Measurements from ENCODE around the gene NTN5.

The NTN5 gene

DNA sequence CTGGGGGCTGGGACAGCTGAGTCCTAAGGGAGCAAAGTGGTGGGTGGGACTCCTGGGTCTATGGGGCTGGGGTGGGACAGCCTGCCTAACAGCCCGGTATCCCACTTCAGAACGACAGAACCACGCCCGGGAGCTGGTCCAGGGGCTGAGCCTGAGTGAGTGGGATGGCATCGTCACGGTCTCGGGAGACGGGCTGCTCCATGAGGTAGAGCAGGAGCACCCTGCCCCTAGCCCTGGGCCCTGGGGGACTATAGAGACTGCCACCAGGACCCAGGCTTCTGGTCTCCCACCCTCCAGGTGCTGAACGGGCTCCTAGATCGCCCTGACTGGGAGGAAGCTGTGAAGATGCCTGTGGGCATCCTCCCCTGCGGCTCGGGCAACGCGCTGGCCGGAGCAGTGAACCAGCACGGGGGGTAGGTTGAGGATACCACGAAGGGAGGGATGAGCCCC is 44.9 kb downstream of the NTN5 start:
- DNase-seq: no peak

DNA sequence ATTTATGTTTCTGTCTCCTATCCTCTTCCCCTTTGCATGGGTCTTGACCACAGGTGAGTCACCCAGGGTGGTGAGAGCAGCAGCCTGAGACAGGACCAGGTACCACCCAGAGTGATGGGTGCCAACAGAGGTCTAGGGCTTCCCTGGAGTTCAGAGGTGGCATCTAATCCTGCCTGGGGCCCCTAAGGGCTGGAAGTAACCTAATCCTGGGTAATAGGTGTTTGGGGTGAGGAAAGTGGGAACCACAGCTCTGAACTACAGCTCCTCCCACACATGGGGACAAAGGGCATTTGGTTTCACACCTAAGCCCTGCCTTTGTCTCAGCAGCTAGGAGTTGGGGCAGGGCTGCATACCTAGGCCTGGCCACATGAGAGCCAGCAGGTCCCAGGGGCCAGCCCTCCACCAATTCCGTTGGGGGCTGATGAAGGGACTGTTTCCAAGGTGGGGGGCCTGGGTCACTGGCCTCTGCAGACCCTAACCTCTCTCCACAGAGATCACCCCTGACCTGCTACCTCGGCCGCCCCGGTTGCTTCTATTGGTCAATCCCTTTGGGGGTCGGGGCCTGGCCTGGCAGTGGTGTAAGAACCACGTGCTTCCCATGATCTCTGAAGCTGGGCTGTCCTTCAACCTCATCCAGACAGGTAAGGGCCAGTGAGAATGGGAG is 45.5 kb downstream of the NTN5 start:
- DNase-seq: no peak

DNA sequence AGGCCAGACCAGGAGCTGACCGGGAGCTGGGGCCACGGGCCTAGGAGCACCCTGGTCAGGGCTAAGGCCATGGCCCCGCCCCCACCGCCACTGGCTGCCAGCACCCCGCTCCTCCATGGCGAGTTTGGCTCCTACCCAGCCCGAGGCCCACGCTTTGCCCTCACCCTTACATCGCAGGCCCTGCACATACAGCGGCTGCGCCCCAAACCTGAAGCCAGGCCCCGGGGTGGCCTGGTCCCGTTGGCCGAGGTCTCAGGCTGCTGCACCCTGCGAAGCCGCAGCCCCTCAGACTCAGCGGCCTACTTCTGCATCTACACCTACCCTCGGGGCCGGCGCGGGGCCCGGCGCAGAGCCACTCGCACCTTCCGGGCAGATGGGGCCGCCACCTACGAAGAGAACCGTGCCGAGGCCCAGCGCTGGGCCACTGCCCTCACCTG is 46.9 kb downstream of the NTN5 start:
- no peak for DNase-seq

DNA sequence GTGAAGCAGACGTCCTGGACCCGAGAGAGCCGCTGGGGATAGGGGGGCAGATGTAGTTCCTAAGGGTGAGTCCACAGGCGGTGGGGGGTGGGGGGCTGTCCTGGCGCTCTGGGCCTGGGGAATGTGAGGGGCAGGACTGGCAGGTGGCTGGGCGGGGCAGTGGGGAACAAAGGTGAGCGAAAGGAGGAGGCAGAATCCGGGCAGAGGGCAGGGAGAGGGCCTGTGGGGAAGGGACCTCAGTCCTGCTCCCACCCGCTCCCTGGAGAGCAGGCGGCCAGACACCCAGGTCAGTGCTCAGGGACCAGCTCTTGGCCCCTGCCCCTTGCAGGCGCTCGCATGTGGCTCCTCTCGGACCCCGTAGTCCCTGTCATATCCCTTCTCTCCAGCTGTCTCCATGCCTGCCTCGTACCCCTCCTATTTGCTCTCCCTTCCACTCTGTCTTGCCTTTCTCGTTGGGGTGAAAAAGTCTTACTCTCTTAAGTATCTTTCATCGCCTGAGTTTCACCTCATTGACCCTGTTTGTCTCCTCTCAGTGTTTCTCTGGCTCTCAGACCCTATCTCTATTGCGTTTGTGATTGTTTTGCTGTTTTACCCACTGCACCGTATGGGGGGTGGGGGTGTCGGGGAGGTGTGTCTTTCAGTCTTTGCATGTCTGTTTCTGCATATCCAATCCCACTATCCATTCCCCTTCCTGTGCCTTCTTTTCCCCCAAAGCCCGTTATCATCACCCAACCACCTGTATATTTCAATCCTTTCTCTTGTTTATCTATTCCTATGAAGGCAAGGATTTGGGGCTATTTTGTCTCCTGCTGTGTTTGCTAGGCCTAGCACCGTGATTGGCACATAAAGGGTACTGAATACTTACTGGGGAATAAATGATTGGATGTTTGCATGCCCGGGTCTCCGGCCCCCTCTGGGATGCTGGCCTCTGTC is 47.8 kb downstream of the NTN5 start:
- no peak for DNase-seq

DNA sequence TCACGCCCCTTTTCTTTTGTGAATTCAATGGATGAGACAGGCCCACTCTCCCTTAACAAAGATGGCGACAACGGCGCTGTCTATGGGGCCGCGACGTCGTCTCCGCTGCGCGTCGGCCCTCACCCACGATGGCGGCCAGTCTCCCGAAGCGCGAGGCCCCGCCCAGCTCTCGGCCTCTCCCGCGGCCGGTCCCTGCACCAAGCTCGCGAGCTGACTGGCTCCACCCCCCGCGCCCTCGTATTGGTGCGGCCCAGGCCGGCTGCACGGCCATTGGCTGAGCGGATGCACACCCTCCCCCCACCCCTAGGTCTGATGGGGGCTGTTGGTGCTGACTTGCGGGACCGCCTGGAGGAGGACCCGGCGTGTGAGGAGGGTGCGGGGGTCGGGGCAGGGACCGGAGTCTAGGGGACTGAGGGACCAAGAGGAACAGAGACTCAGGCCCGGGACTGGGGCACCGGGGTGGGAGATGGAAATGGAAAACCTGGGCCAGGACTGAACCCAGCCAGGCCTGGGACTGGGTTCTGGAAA is 48.7 kb downstream of the NTN5 start:
- DNase-seq: peak; percentile 87

DNA sequence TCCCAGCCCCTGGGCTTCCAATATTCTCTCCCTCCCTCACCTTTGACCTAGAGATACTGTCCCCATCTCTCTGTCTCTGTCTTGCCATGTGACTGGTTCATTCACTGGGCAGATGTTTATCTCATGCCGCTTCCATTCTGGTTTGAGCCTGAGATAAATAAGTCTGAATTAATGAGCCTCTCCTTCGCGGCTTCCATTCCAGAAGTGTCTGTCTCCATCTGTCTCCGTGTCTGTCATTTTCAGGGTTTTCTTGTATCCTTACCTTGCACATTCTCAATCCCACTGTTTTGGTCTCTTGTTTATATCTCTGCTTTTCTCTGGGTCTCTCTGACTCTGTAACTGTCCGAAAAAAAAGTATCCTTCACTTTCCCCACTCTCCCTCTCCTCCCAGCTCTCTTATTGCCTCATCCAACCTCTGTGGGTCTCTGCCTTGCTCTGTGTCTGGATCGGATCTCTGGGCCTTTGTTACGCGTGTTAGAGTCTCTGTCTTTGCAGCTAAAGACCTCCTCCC is 49.2 kb downstream of the NTN5 start:
- no peak for DNase-seq

DNA sequence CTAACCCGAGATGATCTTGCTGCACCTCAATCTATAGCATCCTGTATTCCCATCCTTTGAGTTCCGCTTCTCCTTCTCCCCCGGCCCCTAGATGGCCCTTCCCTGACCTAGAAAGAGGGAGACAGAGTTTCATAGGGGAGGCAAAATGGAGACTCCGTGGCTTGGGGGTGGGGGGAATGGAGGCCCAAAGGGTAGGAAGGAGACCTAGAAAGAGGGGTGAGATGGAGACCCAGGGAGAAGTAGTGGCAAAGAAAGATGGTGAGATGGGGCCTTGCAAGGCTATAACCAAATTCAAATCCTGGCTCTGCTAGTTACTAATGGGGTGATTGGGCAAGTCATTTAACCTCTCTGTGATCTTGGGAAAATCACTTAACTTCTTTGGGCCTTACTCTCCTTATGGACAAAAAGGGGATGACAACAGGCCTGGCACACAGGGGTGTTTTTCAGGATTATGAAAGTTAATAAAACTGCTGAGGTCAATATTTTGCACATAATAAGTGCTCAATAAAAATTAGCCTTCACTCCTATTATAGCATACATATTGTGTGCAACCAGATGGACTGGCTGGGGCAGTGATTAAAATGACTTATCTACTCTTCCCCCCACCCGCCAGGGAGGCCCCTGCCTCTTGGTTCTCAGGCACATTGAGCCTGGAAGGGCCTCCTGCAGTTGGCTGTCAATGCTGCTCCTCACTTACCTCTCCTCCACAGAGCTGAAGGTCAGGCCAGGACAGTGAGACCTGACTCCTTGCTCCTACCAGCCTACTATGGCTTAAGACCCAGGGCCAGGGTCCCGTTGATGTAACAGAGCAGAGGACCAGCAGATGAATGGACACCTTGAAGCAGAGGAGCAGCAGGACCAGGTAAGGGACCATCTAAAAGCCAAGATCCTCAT is 52.9 kb downstream of the NTN5 start:
- no peak for DNase-seq

DNA sequence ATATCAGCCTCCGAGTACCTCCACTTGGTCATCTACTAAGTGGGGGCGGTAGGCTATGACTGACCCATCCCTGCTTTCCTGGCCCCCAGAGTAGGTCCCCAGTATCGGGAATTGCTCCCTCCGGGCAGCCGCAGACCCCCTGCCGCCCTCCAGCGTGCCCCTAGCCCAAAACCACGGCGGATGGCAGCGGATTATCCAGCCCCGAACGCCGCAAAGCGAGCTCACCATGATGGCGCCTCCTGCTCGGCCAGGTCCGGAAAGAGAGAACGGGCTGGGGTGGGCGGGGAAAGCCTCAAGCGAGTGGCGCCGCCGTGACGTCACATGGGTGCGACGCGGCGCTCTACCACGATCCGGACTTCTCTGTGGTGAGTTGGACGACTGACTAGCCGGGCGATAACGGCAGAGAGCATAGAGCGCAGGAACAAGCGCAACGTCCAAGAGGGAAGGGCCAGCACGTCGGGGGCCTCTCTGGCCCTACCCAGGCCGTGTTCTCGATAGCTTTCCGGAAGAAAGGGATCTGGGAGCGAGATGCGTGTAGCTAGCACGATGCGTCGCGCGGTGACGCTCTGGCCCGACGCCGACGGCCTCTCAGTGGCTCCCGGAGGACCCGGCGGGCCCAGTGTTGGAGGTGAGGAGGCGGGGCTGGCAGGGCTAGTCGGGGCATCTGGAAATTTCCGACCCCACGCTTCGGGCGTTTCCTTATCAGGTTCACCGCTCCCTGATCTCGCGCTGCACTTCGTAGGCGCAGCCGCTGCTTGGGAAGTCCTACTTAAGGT is 53.7 kb downstream of the NTN5 start, which contains the start of the genes RPL18 and SPHK2:
TSS of gene RPL18 (minus strand) at position 263 of the 776 bp plus-strand sequence. CDS start at position 228, 35 bp downstream.
TSS of gene SPHK2 (plus strand) at position 591 of the 776 bp plus-strand sequence. CDS start 1,009 bp downstream, outside the sequence.
- DNase-seq: peak; percentile 97

DNA sequence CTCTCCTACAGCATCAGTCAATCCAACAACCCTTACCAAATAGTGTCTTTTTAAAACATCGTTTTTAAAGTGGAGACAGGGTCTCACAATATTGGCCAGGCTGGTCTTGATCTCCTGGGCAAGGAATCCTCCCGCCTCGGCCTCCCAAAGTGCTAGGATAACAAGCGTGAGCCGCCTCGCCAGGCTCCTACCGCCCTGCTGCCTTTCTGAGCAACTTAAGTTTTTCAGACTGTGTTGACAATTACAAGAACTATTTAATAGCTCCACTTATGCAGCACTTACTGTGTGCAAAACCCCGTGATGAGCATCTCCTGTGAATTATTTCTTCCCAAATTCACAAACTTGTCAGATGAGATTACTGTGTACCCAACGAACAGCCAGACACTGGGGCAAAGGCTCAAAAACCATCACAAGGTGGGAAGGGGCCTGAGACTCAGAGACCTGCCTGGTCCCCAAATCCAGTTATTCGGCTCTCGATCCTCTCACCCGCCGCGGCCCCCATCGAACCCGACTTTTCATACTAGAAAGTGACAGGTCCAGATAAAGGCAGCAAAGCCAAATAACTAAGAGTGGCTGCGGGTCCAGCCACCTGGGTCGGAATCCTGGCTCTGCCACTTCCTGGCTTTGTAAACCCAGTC is 54.4 kb downstream of the NTN5 start:
- no peak for DNase-seq

DNA sequence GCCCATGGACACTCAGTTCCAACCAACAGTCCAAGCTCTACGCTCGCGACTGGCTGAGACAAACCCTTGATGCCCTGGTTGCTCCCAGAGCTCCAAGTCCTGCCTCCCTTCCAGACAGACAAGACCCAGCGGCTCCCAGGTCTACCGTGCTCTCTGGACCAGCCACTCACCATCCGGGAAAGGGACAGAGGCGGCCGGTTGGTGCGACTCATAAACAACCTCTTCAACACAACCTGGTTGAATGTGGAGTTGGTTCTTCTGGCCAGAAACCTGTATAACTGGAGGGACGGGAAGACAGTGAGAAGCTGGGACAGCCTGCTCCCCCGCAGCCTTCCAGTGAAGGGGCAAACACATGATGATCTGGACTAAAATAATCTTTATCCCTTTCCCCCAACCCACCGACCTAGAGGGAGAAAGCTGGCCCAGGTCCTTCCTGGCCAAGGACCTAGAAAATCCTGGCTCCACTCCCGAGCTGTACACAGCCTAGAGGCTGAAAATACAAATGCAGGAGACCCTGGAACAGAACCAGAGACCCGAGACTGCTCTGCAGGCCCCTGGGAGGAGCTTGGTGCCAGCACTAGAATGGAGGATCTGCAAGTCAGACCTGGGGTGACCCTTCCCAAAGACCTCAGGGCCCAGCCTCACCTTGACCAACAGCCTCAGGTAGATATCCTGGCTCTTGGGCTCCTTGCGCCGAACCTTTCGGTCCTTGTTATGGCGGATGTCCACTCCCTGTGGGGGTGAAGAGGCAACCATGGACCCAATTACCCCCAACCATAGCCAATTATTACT is 55.5 kb downstream of the NTN5 start:
- no peak for DNase-seq

DNA sequence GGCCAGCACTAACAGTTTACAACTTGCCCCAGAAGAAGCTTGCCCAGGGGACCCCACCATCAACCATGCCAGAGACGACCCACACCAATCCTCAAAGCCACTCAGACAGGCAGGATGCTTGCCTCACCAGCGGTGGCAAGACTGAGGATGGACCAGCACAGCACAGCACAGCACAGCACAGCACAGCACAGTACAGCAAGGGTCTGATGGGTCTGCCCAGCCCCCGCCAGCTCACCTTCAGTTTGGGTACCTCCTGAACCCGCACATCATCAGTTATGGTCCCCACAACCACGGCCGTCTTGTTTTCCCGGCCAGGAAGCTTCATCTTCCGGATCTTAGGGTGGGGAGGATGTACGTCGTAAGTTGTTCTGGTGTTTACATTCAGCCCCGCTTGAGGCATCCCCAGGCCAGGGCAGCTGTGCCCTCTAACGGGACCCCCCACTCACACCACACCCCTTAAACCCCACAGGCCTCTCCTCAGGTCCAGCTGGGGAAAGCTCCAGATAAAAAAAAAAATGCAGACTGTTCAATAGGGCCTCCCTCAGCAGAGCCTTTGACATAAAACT is 56.2 kb downstream of the NTN5 start:
- DNase-seq: no peak

DNA sequence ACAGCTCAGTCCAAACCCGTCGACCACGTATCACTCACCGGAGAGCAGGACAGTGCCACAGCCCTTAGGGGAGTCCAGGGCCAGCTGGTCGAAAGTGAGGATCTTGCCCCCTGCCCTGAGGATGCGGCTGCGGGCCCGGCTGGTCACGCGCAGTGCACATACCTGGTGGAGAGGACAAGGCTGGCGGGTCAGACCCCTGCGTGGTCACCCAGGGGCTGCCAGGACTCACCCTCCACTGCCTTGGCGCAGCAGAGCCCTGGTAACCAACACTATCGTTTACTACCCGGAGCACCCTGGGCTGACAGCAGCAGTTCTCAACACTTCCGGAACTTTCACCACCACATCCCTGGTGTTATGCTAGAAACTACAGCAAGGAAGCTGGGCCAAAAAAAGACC is 56.8 kb downstream of the NTN5 start:
- no peak for DNase-seq

DNA sequence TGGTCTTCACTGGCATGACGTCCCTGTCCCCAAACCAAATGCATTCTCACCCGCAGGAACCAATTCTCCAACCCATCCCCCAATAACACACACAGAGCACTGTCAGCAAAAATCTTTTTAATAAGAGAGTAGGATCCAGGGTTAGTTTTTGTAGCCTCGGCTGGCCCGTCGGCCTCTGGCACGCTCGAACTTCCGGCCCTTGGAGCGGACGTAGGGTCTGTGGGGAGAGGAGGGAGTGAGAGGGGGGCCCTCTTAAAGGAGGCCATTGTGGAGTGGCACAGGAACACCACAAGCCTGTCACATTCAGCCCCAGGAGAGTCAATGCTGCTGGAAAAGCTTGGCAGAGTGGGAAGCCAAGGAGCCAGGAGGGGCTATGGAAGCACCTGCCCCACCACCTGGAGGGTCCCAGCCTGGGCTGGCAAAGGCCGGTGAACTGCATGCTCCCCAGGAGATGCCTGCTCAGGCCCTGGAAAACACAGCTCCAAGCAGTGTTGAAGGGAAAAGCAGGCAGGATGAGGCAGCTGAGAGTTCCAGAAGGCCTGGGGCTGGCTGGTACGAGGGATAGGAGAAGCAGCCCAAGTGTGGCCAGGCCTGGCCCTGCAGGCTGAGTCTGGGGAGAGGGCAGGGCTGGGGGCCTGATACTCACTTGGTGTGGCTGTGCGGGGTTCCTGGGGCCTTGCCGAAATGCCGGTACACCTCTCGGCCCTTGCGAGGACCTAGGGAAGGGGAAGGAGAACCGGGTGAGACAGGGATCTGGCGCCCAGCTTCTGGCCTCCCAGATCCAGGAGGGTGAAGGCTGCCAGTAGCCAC is 57.4 kb downstream of the NTN5 start:
- no peak for DNase-seq

DNA sequence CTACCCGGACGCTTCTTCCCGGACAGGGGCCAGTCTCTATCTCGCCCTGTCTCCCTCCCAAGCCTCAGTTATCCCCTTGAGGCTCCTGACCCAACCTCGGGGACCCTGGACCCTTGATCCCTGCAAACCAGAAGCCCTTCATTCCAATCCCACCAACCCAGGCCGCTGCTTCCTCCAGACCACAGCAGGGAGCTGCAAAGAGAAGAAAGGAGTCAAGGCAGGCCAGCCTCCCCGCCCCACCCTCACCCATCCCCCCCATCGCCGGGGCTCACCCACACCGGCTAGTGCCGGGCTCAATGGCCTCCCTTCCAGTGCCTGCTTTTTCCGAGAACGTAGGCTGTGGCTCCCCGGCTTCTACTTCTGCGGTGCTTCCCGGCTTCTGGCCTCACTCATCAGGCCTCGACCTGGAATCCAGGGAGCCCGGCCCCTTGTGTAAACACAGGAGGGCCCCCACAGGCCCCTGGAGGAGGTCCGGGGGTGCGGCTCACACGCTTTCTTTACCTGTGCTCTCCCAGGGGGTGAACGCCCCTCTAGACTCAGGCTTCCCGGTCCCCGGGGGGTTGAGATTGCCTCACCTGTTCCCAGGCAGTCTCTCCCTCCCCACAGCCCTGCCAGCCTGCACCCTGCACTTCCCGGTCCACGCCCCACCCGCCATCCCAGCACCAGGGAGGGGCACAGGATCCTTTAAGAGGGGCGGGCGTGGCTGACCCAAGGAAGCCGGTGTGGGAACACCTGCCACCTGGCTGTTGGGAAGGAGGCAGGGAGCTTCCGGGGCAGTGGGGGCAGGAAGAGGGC is 58.2 kb downstream of the NTN5 start, which contains the start of gene FAM83E:
TSS of gene FAM83E (minus strand) at position 641 of the 795 bp plus-strand sequence. CDS start 1,704 bp downstream, outside the sequence.
- peak; percentile 14 for DNase-seq

DNA sequence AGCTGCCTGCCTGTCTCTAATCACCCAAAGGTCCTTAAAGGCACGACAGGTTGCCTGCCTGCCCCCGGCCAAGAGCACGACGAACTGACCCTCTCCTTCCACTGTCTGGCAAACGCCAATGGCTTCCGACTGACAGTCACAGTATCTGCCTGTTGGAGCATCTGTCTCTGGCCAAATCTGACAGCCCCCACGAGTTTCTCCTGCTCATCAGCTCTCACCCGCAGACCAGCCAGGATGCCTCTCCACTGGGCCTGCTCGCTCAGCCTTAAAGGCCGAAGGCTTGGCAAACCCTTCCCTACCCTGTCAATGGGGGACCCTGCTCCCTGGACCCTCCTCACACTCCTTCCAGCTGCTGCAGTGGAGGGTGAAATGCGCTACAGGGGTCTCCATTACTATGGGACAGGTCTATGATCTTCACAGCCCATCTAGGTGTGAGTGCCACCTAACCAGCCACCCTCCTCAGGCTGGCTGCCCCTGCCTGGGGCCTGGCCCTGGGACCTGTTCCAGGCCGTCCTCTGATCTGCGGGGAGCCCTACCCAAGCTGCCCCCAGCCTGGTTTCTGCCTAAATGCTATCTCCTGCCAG is 58.9 kb downstream of the NTN5 start:
- DNase-seq: no peak

DNA sequence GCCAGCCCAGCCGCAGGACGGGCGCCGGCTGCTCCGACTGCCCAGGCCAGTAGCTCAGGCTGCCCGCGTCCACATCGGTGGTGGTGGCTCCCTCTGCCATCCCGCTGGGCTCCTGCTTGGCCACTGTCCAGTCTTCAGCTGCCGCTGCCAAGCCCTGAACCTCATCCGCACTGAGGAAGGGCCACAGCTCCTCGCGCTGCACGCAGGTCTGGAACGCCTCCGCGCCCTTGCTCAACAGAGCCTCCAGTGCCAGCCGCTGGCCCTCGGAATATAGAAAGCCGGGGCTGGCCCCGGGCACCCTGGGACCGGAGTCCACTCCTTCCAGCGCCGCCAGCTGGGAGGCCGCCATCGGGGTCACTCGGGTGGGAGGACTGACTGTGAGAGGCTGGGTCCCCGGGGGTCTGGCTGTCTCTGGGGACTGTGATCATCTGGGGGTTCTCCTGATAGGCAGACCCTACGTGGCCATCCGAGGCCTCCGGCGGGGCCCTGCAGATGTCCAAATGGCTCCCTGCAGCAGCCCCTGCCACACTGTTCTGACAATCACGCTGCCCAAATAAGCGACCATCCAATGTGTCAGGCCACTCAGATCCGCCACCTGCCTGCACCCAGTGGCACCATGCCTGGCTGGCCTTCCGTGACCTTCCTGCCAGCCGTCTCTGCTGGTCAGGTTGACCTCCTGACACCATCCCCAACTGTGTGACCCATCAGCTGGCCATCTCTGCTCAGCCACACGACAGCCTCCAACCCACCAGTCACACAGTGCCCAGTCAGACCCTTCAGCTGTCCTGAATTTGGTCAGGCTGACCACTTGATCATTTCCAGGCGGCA is 59.6 kb downstream of the NTN5 start:
- DNase-seq: no peak
